ENCODE results near the gene RPL10.
"Not testable (repeated sequence)": the region's sequence is repeated elsewhere in the genome, so short reads cannot be mapped to it uniquely, and the experiment has no call there.

The RPL10 gene

GRCh38 chrX:154378799-154379568 is 19.2 kb upstream of the RPL10 start, which contains the start of gene EMD:
TSS of gene EMD (plus strand) at chrX:154379295. CDS start at chrX:154379485, 190 bp downstream.
- H3K9me3 ChIP-seq (ENCODE audit: control insufficient read depth, insufficient read depth, low read length) = no peaks in the 10 kb centered on the region
- peaks cover 7% of the 10 kb centered on the region for H3K36me3 ChIP-seq (ENCODE audit: insufficient read depth, low read length)
- H3K4me1 ChIP-seq (ENCODE audit: insufficient read depth, low read length) = peaks cover 12% of the 10 kb centered on the region
- peak within 1 kb of the TSS; percentile 74 for H3K9ac ChIP-seq (ENCODE audit: low read depth, low read length)

GRCh38 chrX:154379569-154379951 is 18.6 kb upstream of the RPL10 start:
- H3K36me3 ChIP-seq (ENCODE audit: insufficient read depth, low read length) = peaks cover 7% of the 10 kb centered on the region
- H3K4me1 ChIP-seq (ENCODE audit: insufficient read depth, low read length) = peaks cover 12% of the 10 kb centered on the region
- H3K9ac ChIP-seq (ENCODE audit: low read depth, low read length) = peak overlapping the region; percentile 74
- no peaks in the 10 kb centered on the region for H3K9me3 ChIP-seq (ENCODE audit: control insufficient read depth, insufficient read depth, low read length)

- peak overlapping the region; percentile 74 for H3K9ac ChIP-seq (ENCODE audit: low read depth, low read length)
- peaks cover 12% of the 10 kb centered on the region for H3K4me1 ChIP-seq (ENCODE audit: insufficient read depth, low read length)
- H3K9me3 ChIP-seq (ENCODE audit: control insufficient read depth, insufficient read depth, low read length) = no peaks in the 10 kb centered on the region
- peaks cover 7% of the 10 kb centered on the region for H3K36me3 ChIP-seq (ENCODE audit: insufficient read depth, low read length)
Measured at GRCh38 chrX:154380153-154380552, 18.0 kb upstream of the RPL10 start.

GRCh38 chrX:154380787-154381186 is 17.4 kb upstream of the RPL10 start:
- H3K9me3 ChIP-seq (ENCODE audit: control insufficient read depth, insufficient read depth, low read length) = no peaks in the 10 kb centered on the region
- peak overlapping the region; percentile 74; the same call in 1 of the 2 replicates for H3K9ac ChIP-seq (ENCODE audit: low read depth, low read length)
- peaks cover 12% of the 10 kb centered on the region for H3K4me1 ChIP-seq (ENCODE audit: insufficient read depth, low read length)
- peaks cover 7% of the 10 kb centered on the region for H3K36me3 ChIP-seq (ENCODE audit: insufficient read depth, low read length)

- Histone ChIP-seq H3K36me3 (ENCODE audit: insufficient read depth, low read length) (peaks cover 7% of the 10 kb centered on the region), H3K9me3 (ENCODE audit: control insufficient read depth, insufficient read depth, low read length) (no peaks in the 10 kb centered on the region), H3K4me1 (ENCODE audit: insufficient read depth, low read length) (peaks cover 12% of the 10 kb centered on the region), H3K9ac (ENCODE audit: low read depth, low read length) (no peak overlapping the region)
Measured at GRCh38 chrX:154381271-154381670, 16.9 kb upstream of the RPL10 start.

- H3K9ac ChIP-seq (ENCODE audit: low read depth, low read length) = no peak overlapping the region
- peaks cover 12% of the 10 kb centered on the region for H3K4me1 ChIP-seq (ENCODE audit: insufficient read depth, low read length)
- H3K36me3 ChIP-seq (ENCODE audit: insufficient read depth, low read length) = peaks cover 7% of the 10 kb centered on the region
- no peaks in the 10 kb centered on the region for H3K9me3 ChIP-seq (ENCODE audit: control insufficient read depth, insufficient read depth, low read length)
Measured at GRCh38 chrX:154382483-154383069, 15.6 kb upstream of the RPL10 start.

- peaks cover 7% of the 10 kb centered on the region for H3K36me3 ChIP-seq (ENCODE audit: insufficient read depth, low read length)
- H3K9me3 ChIP-seq (ENCODE audit: control insufficient read depth, insufficient read depth, low read length) = no peaks in the 10 kb centered on the region
- H3K4me1 ChIP-seq (ENCODE audit: insufficient read depth, low read length) = peaks cover 12% of the 10 kb centered on the region
- H3K9ac ChIP-seq (ENCODE audit: low read depth, low read length) = no peak overlapping the region
Measured at GRCh38 chrX:154383359-154384283, 14.6 kb upstream of the RPL10 start.

- peaks cover 7% of the 10 kb centered on the region for H3K36me3 ChIP-seq (ENCODE audit: insufficient read depth, low read length)
- H3K9ac ChIP-seq (ENCODE audit: low read depth, low read length) = no peak overlapping the region
- no peaks in the 10 kb centered on the region for H3K9me3 ChIP-seq (ENCODE audit: control insufficient read depth, insufficient read depth, low read length)
- peaks cover 12% of the 10 kb centered on the region for H3K4me1 ChIP-seq (ENCODE audit: insufficient read depth, low read length)
Measured at GRCh38 chrX:154384284-154384892, 13.8 kb upstream of the RPL10 start.

- H3K36me3 ChIP-seq (ENCODE audit: insufficient read depth, low read length); H3K9ac ChIP-seq (ENCODE audit: low read depth, low read length); H3K4me1 ChIP-seq (ENCODE audit: insufficient read depth, low read length); H3K9me3 ChIP-seq (ENCODE audit: control insufficient read depth, insufficient read depth, low read length): not testable (repeated sequence)
Measured at GRCh38 chrX:154388094-154388493, 10.1 kb upstream of the RPL10 start.

GRCh38 chrX:154388649-154389048 is 9.5 kb upstream of the RPL10 start:
- not testable (repeated sequence) for H3K9ac ChIP-seq (ENCODE audit: low read depth, low read length); H3K9me3 ChIP-seq (ENCODE audit: control insufficient read depth, insufficient read depth, low read length); H3K4me1 ChIP-seq (ENCODE audit: insufficient read depth, low read length); H3K36me3 ChIP-seq (ENCODE audit: insufficient read depth, low read length)

- not testable (repeated sequence) for H3K4me1 ChIP-seq (ENCODE audit: insufficient read depth, low read length); H3K9me3 ChIP-seq (ENCODE audit: control insufficient read depth, insufficient read depth, low read length); H3K9ac ChIP-seq (ENCODE audit: low read depth, low read length); H3K36me3 ChIP-seq (ENCODE audit: insufficient read depth, low read length)
Measured at GRCh38 chrX:154389812-154390747, 8.1 kb upstream of the RPL10 start.

GRCh38 chrX:154396363-154396762 is 1.8 kb upstream of the RPL10 start:
- H3K9me3 ChIP-seq (ENCODE audit: control insufficient read depth, insufficient read depth, low read length); H3K9ac ChIP-seq (ENCODE audit: low read depth, low read length); H3K4me1 ChIP-seq (ENCODE audit: insufficient read depth, low read length): not testable (repeated sequence)
- peaks cover 13% of the 10 kb centered on the region; the same call in 1 of the 2 replicates for H3K36me3 ChIP-seq (ENCODE audit: insufficient read depth, low read length)
